ENCODE data around the gene ROBO1.

GRCh38 chr3:78974181-78974790, 793.5 kb downstream of the ROBO1 start:
- no peak for TF ChIP-seq CTCF (IDR thresholded peaks at IDR 0.05)
- no peak for TF ChIP-seq POLR2AphosphoS5 (IDR thresholded peaks at IDR 0.05)
- no peak for TF ChIP-seq POLR2A (IDR thresholded peaks at IDR 0.05)
